ENCODE results near the gene C6orf118. TPM values are rescaled to one million over a fixed set of nuclear protein-coding genes. Genes with fewer than 3 reads are reported as not detected.

The C6orf118 gene
- not detected for total RNA-seq (2021; fragmentation: NEBNext Ultra II Directional; extraction: Animal tissue kit (Norgen Biotek cat#: 25700))
- long read RNA-seq = 0 reads

DNA sequence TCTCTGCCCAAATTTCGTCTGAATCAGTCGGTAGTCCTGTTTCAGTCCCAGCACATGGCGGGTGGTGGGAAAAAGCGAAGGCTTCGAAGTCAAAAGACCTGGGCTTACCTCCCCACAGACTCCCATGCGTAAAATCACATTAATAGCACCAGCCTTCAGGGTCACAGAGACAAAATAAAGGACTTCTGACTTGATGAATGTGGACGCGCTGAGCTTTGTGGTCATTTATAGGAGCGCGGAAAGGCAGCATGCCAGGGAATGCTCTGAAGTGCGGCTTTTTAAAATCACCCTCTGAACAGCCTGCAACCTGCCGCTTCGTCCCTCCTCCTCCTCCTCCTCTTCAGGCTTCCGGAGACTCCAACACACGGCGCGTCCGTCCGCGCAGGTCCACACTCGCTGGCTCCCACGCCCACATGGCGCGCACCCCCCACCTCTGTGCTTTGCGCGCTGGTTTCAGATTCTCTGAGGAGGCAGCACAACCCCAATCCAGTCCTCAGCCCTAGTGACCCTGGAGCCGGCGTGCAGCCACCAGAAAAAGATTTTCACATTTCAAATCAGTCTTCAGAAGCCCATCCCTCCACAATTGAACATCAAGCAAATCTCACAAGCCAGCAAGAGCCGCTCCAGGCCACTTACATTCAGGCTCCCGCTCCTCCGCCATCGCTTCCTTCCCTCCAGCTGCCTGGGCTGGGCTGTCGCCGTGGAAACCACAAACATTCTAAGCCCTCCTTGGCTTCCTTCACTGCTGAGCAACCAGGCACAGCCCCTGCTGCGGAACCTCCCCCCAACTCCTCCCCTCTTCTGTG lies at the start of gene C6orf118:
Gene C6orf118, minus strand, starts transcription at position 680 of the 806 bp plus-strand sequence. Its CDS starts 19 bp downstream, at position 661.
- Mint-ChIP-seq H3K9me3 (peaks cover 47% of the 10 kb centered on the region), H3K27ac (no peak within 1 kb of the TSS)
- no peak for TF ChIP-seq CTCF (IDR thresholded peaks at IDR 0.05)

DNA sequence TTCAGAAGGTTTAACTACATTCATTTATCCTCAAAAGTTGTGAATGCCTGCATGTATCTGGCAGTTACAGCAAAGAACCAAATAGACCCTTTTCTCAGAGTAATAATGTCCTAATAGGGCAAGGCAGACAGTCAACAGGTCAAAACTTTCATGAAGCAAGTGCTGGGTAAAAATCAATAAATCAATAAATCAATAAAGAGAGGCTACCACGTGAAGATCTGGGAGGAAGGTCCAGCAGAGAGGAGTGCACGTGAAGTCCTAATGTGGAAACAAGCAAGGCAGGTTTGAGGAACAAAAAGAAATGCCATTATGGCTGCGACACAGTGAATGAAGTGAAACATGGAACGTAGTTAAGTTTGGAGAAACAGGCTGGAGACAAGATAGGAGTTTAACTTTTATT lies 36.3 kb upstream of the C6orf118 start:
- no peaks in the 10 kb centered on the region for H3K4me1 Mint-ChIP-seq (ENCODE audit: low read depth)
- no peak overlapping the region for H3K4me3 Mint-ChIP-seq
- no peak for TF ChIP-seq CTCF (IDR thresholded peaks at IDR 0.05)
- no peaks in the 10 kb centered on the region for H3K27me3 Mint-ChIP-seq (ENCODE audit: insufficient read depth)
- 0 out of 2 replicates have a peak, but pooled peaks cover 11% of the 10 kb centered on the region for H3K36me3 Mint-ChIP-seq (ENCODE audit: low read depth)
- no peak overlapping the region for H3K27ac Mint-ChIP-seq
- no peak for DNase-seq
- peaks cover 50% of the 10 kb centered on the region for H3K9me3 Mint-ChIP-seq

More for the DNA sequence above, at the start of gene C6orf118:
- Mint-ChIP-seq H3K27me3 (ENCODE audit: insufficient read depth) (no peaks in the 10 kb centered on the region), H3K4me1 (ENCODE audit: low read depth) (no peaks in the 10 kb centered on the region), H3K4me3 (no peak within 1 kb of the TSS), H3K36me3 (ENCODE audit: low read depth) (0 out of 2 replicates have a peak, but pooled peaks cover 1% of the 10 kb centered on the region)
- no peak for DNase-seq

DNA sequence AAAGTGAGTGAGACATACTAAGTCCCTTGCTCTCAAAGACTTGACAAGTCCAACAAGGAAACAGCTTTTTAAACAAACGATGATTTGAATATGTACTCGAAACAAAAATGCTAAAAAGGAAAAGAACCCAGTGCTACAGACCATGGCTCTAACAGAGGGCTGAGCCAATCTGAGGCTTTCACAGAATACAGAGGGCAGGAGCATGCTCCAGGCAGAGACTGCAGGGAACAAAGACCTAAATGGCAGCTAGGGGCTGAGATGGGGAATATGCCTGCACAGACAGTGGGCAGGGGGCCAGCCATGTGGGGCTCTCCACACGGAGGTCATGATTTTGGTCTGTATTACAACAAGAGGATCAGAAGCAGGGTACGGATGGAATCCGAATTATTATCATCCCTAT lies 31.1 kb upstream of the C6orf118 start:
- Mint-ChIP-seq H3K27ac (no peak overlapping the region), H3K36me3 (ENCODE audit: low read depth) (no peaks in the 10 kb centered on the region), H3K4me3 (no peak overlapping the region), H3K4me1 (ENCODE audit: low read depth) (no peaks in the 10 kb centered on the region), H3K9me3 (peaks cover 38% of the 10 kb centered on the region), H3K27me3 (ENCODE audit: insufficient read depth) (no peaks in the 10 kb centered on the region)
- no peak for TF ChIP-seq CTCF (IDR thresholded peaks at IDR 0.05)
- no peak for DNase-seq

- Mint-ChIP-seq H3K9me3 (peaks cover 58% of the 10 kb centered on the region), H3K27me3 (ENCODE audit: insufficient read depth) (no peaks in the 10 kb centered on the region), H3K27ac (no peak overlapping the region), H3K4me1 (ENCODE audit: low read depth) (no peaks in the 10 kb centered on the region), H3K36me3 (ENCODE audit: low read depth) (no peaks in the 10 kb centered on the region), H3K4me3 (no peak overlapping the region)
- no peak for DNase-seq
- TF ChIP-seq CTCF (IDR thresholded peaks at IDR 0.05) = no peak
Observed at GRCh38 chr6:165325609-165326008, 16.2 kb upstream of the C6orf118 start.

GRCh38 chr6:165321555-165322145 lies 12.2 kb upstream of the C6orf118 start:
- no peaks in the 10 kb centered on the region for H3K27me3 Mint-ChIP-seq (ENCODE audit: insufficient read depth)
- peaks cover 61% of the 10 kb centered on the region for H3K9me3 Mint-ChIP-seq
- no peak overlapping the region for H3K4me3 Mint-ChIP-seq
- H3K4me1 Mint-ChIP-seq (ENCODE audit: low read depth) = no peaks in the 10 kb centered on the region
- no peak overlapping the region for H3K27ac Mint-ChIP-seq
- no peak for DNase-seq
- no peaks in the 10 kb centered on the region; the same call in 1 of the 2 replicates for H3K36me3 Mint-ChIP-seq (ENCODE audit: low read depth)
- no peak for TF ChIP-seq CTCF (IDR thresholded peaks at IDR 0.05)
